ENCODE measurements around the gene TLE5. TPM values are rescaled to one million over a fixed set of nuclear protein-coding genes. Genes with fewer than 3 reads are reported as not detected.
"Not testable (repeated sequence)": the region's sequence is repeated elsewhere in the genome, so short reads cannot be mapped to it uniquely, and the experiment has no call there.

The TLE5 gene
- total RNA-seq, 2 experiments from 2014 or later = 508 to 583 TPM

DNA sequence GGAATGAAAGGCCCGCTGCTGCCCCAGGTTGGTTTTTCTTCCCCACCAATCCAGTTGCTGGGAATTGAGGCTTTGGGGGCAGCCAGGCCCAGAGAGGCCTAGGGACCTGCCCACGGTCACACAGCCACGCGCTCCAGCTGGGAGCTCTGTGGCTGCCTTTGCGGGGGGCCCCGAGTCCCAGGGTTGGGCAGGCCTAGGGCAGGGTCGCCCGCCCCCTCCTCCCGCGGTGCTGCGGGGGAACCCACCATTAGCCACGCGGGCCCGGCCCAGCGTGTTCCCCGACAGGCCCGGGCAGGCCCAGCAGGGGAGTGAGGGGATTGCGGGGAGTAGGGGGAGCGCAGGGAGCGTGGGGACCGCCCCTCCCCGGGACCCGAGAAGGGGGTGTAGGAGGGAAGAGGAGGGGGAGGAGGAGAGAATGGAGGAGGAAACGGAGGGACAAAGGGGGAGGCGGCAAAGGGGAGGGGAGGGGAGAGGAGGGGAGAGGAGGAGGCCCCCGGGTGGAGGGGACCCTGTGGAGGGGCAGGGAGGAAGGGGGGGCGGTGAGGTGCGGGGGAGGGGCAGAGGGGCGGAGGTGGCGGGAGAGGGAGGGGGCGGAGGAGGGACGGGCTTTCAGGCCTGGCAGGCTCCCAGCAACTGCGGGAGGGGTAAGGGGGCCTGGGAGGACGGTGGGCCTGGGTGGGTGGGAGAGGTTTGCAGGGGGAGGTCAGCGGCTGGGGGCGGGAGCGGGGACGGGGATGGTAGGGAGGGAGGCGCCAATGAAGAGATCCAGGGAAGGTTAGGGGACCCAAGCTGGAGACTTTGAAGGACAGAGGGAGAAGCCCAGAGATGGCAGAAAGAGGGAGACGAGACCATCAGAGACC lies 20.3 kb downstream of the TLE5 start:
- Mint-ChIP-seq H3K4me1 (no peaks in the 10 kb centered on the region), H3K27ac (no peak overlapping the region), H3K9me3 (ENCODE audit: low read depth) (no peaks in the 10 kb centered on the region), H3K36me3 (no peaks in the 10 kb centered on the region), H3K4me3 (no peak overlapping the region), H3K27me3 (peaks cover 3% of the 10 kb centered on the region)
- CTCF ChIA-PET = no interaction called here
- DNase-seq (no peak), ATAC-seq (no peak)

GRCh38 chr19:3041327-3041726 lies 21.0 kb downstream of the TLE5 start:
- Mint-ChIP-seq H3K36me3 (no peaks in the 10 kb centered on the region), H3K4me3 (no peak overlapping the region), H3K9me3 (ENCODE audit: low read depth) (no peaks in the 10 kb centered on the region), H3K27me3 (peaks cover 3% of the 10 kb centered on the region), H3K4me1 (peaks cover 2% of the 10 kb centered on the region), H3K27ac (no peak overlapping the region)
- CTCF ChIA-PET = no interaction called here
- DNase-seq = no peak
- ATAC-seq = no peak

DNA sequence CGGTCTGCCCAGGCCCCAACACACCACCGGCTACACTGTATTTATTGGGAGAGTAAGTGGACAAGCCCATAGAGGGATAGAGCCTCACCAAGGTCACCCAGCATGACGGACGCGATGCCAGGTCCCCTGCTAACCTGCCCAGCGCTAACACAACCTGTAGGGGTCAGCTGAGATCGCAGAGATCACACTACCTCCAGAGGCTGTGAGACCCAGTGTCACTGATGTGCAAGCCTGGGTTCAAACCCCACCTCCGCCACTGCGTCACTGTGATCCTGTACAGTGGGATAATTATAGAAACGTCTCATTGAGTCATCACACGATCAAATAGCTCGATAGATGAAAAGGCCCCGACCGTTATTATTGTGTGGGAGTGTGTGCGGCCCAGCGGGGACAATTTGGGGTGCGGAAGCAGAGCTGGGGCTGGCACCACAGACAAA lies 22.6 kb downstream of the TLE5 start:
- Mint-ChIP-seq H3K27ac (no peak overlapping the region), H3K4me1 (peaks cover 10% of the 10 kb centered on the region), H3K36me3 (no peaks in the 10 kb centered on the region), H3K9me3 (ENCODE audit: low read depth) (no peaks in the 10 kb centered on the region), H3K27me3 (no peaks in the 10 kb centered on the region), H3K4me3 (no peak overlapping the region)
- DNase-seq (no peak), ATAC-seq (no peak)
- CTCF ChIA-PET = interaction anchor here (1.2 to 4.5 kb wide), 3 partner anchors 13 to 89 kb away, joined by 3 to 28 read pairs (median 6); no protein-coding TSS in a partner anchor

DNA sequence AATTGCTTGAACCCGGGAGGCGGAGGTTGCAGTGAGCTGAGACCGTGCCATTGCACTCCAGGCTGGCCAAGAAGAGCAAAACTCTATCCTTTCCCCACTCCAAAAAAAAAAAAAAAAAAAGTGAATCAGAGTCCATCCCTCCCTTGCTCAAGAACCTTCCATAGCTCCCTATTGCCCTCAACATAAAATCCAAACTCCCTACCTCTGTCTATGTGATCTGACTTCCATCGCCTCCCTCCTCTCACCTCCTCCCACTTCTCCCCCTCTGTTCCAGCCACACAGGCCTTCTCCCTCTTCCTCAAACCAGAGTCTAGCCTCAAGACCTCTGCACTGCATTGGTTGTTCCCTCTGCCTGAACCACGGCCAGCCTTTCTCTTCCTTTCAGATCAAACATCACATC lies 23.2 kb downstream of the TLE5 start:
- H3K27ac Mint-ChIP-seq = no peak overlapping the region

DNA sequence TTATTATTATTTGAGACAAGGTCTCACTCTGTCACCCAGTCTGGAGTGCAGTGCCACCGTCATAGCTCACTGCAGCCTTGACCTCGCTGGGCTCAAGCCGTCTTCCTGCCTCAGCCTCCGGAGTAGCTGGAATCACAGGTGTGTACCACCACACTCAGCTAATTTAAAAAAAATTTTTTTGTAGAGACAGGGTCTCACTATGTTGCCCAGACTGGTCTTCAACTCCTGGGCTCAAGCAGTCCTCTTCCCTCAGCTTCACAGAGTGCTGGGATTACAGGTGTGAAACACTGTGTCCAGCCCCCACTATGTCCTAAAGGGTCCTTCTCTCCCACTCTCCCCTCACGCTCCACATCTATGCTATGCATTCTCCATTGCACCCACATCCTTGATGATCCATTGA lies 24.1 kb downstream of the TLE5 start:
- CTCF ChIA-PET = interaction anchor here (1.2 to 4.5 kb wide), 2 partner anchors 66 to 88 kb away, joined by 4 to 28 read pairs; no protein-coding TSS in a partner anchor
- Mint-ChIP-seq H3K9me3 (ENCODE audit: low read depth) (no peaks in the 10 kb centered on the region), H3K36me3 (no peaks in the 10 kb centered on the region), H3K4me3 (no peak overlapping the region), H3K27me3 (peaks cover 12% of the 10 kb centered on the region), H3K27ac (no peak overlapping the region), H3K4me1 (peaks cover 12% of the 10 kb centered on the region)
- DNase-seq = no peak
- no peak for ATAC-seq

More for the DNA sequence above, 23.2 kb downstream of the TLE5 start:
- DNase-seq = no peak
- H3K9me3 Mint-ChIP-seq (ENCODE audit: low read depth) = no peaks in the 10 kb centered on the region
- CTCF ChIA-PET = interaction anchor here (0.8 to 4.5 kb wide), 4 partner anchors 14 to 89 kb away, joined by 3 to 28 read pairs (median 4); no protein-coding TSS in a partner anchor
- no peak overlapping the region for H3K4me3 Mint-ChIP-seq
- peaks cover 5% of the 10 kb centered on the region for H3K27me3 Mint-ChIP-seq
- peaks cover 12% of the 10 kb centered on the region for H3K4me1 Mint-ChIP-seq
- ATAC-seq = no peak
- H3K36me3 Mint-ChIP-seq = no peaks in the 10 kb centered on the region

DNA sequence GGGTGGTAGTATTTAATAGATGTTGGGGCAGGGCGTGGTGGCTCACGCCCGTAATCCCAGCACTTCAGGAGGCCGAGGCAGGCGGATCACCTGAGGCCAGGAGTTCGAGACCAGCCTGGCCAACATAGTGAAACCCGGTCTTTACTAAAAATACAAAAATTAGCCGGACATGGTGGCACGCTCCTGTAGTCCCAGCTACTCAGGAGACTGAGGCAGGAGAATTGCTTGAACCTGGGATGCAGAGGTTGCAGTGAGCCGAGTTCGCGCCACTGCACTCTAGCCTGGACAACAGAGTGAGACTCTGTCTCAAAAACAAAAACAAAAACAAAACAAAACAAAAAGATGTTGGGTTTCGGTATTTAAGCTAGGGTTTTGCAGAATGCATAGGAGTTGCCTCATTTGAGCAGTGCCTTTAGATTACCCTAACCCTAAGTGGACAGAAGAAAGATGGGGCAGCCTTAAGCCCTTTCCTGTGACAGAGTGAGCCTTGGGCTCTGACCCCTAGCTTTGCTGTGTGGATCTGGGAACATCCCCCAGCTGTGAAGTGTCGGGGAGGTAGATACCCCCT lies 25.2 kb downstream of the TLE5 start:
- Mint-ChIP-seq H3K27ac (peak overlapping the region; percentile 28), H3K4me1 (peaks cover 12% of the 10 kb centered on the region), H3K27me3 (peaks cover 17% of the 10 kb centered on the region), H3K4me3 (peak overlapping the region; percentile 73)
- ATAC-seq; H3K9me3 Mint-ChIP-seq (ENCODE audit: low read depth); H3K36me3 Mint-ChIP-seq; DNase-seq: not testable (repeated sequence)
- CTCF ChIA-PET = interaction anchor here (1.2 to 4.5 kb wide), 10 partner anchors 21 to 196 kb away, joined by 4 to 28 read pairs (median 5); partner anchors contain the start of genes TLE5 and ZNF555

DNA sequence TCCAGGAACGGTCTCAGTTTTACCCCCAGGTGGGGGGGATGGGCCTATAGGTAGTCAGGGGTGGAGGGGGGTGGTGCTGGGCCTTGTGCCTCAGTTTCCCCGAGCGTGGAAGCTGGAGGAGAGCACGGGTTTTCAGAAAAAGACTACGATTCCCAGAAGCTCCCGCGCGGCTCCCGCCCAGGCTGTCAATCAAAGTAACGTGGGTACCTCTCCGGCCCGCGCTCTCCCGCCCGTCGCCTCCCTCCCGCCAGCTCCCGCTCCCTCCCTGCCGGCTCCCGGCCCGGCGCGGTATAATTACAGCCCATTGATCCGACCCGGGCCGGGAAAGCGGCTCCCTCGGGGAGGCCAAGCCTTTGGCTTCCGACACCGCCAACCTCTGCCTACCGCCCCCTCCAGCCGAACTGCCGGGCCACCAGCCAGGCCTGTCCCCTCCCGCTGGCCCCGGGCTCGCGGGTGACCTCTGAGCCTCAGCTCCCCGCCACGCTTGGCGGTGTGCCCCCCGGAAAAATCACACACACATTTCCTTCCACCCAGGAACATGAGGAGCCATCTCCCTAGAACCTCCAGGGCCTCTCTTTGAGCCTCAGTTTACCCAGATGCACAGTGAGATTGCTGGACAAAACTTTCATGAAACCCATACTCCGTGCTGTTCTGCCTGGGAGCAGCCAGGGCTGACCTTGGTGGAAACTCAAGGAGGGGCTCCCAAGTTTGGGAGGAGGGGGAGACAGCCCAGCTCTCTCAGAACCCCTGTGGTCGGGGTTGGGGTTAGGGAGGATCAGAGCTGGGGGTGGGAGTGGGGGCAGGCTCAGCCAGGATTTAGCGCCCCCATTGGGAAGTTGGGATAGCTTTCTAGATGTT lies 25.9 kb downstream of the TLE5 start:
- Mint-ChIP-seq H3K36me3 (no peaks in the 10 kb centered on the region), H3K9me3 (ENCODE audit: low read depth) (no peaks in the 10 kb centered on the region), H3K27me3 (peaks cover 22% of the 10 kb centered on the region), H3K27ac (peak overlapping the region; percentile 94), H3K4me1 (peaks cover 12% of the 10 kb centered on the region), H3K4me3 (peak overlapping the region; percentile 73)
- DNase-seq (peak; percentile 89), ATAC-seq (peak; percentile 62)
- CTCF ChIA-PET = interaction anchor here (0.5 to 4.5 kb wide), 24 partner anchors 9 to 726 kb away, joined by 3 to 28 read pairs (median 4); partner anchors contain the start of genes APBA3, MRPL54, TLE5 and TLE6

GRCh38 chr19:3035542-3036118 lies 26.7 kb downstream of the TLE5 start:
- Mint-ChIP-seq H3K27ac (peak overlapping the region; percentile 94), H3K4me1 (peaks cover 12% of the 10 kb centered on the region), H3K4me3 (peak overlapping the region; percentile 73), H3K27me3 (peaks cover 28% of the 10 kb centered on the region), H3K9me3 (ENCODE audit: low read depth) (no peaks in the 10 kb centered on the region), H3K36me3 (no peaks in the 10 kb centered on the region)
- CTCF ChIA-PET = interaction anchor here (0.7 to 4.5 kb wide), 22 partner anchors 8 to 726 kb away, joined by 3 to 28 read pairs (median 3); partner anchors contain the start of genes APBA3, MRPL54, TLE5 and TLE6
- peak; percentile 96 for ATAC-seq
- DNase-seq = peak; percentile 98

- peak overlapping the region; percentile 94 for H3K27ac Mint-ChIP-seq
- no peaks in the 10 kb centered on the region for H3K36me3 Mint-ChIP-seq
- peak; percentile 26 for ATAC-seq
- H3K4me3 Mint-ChIP-seq = peak overlapping the region; percentile 73
- DNase-seq = peak; percentile 76
- H3K27me3 Mint-ChIP-seq = peaks cover 34% of the 10 kb centered on the region
- CTCF ChIA-PET = interaction anchor here (0.7 to 4.5 kb wide), 14 partner anchors 10 to 727 kb away, joined by 3 to 28 read pairs (median 4); partner anchors contain the start of genes APBA3, MRPL54 and TLE6
- peaks cover 12% of the 10 kb centered on the region for H3K4me1 Mint-ChIP-seq
- H3K9me3 Mint-ChIP-seq (ENCODE audit: low read depth) = no peaks in the 10 kb centered on the region
Observed at GRCh38 chr19:3034656-3035541, 27.4 kb downstream of the TLE5 start.

DNA sequence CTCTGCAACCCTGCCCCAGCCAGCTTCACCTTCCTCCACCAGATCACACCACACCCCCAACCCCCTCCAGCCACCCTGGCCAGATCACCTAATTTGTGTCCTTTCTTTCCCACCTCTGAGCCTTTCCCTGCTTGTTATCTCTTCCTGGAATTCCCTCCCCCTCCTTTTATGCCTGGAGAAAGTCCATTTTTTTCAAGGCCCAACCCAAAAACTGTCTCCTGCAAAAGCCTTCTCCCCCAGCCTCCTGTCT lies 28.0 kb downstream of the TLE5 start:
- Mint-ChIP-seq H3K4me1 (peaks cover 16% of the 10 kb centered on the region), H3K27ac (no peak overlapping the region), H3K9me3 (ENCODE audit: low read depth) (no peaks in the 10 kb centered on the region), H3K4me3 (no peak overlapping the region), H3K27me3 (peaks cover 40% of the 10 kb centered on the region), H3K36me3 (no peaks in the 10 kb centered on the region)
- CTCF ChIA-PET = interaction anchor here (2.5 kb wide), 1 partner anchor 84 kb away, joined by 18 read pairs; no protein-coding TSS in a partner anchor
- no peak for ATAC-seq
- DNase-seq = no peak

- H3K27ac Mint-ChIP-seq = no peak overlapping the region
- no peak for ATAC-seq
- H3K27me3 Mint-ChIP-seq = peaks cover 40% of the 10 kb centered on the region
- no peaks in the 10 kb centered on the region for H3K36me3 Mint-ChIP-seq
- CTCF ChIA-PET = no interaction called here
- DNase-seq = no peak
- H3K4me1 Mint-ChIP-seq = peaks cover 16% of the 10 kb centered on the region
- no peaks in the 10 kb centered on the region for H3K9me3 Mint-ChIP-seq (ENCODE audit: low read depth)
- H3K4me3 Mint-ChIP-seq = no peak overlapping the region
Observed at GRCh38 chr19:3033595-3034405, 28.5 kb downstream of the TLE5 start.

Measured in activated CD8-positive, alpha-beta memory T cell treated with anti-CD3 and anti-CD28 coated beads, Interleukin-2, amount 10 ng/mL, durations not matched to agents 7 days and 5 days (primary cell).